C4-2B (cell line): ENCODE data around the gene FBXW5.

Experiments used
- CTCF ChIP-seq: fragments of 450-650 bp; conservative IDR thresholded peaks from 2 replicates; pipeline ENCODE4 v1.5.1; 2017; ENCODE audit warnings: mild to moderate bottlenecking
- ZFX ChIP-seq: fragments of 450-650 bp; IDR thresholded peaks from 2 replicates; pipeline ENCODE4 v1.6.1; 2017

GRCh38 chr9:136921718-136922117 is 22.8 kb downstream of the FBXW5 start:
- TF ChIP-seq CTCF, result no peak
- no peak for TF ChIP-seq ZFX
